MM.1S (cell line): ENCODE data around the gene SAMD4A.

Experiments used
- DNase-seq: peaks from one replicate; pipeline ENCODE4 v3.0.0-alpha.2; 2015
- H2AFZ ChIP-seq: fragments of 300-600 bp; sonication (generic); 2 replicates; pipeline ENCODE4 v1.6.0; 2016; ENCODE audit warnings: antibody characterized with exemption, low read length
- H3F3A ChIP-seq: fragments of 300-600 bp; sonication (generic); 2 replicates; pipeline ENCODE4 v1.6.1; 2016; ENCODE audit warnings: mild to moderate bottlenecking, antibody characterized with exemption, low read length, moderate library complexity, mixed read lengths; ENCODE audit not compliant: insufficient read depth
- H3K27ac ChIP-seq: fragments of 300-600 bp; sonication (generic); 2 replicates; pipeline ENCODE4 v1.5.1; 2016; ENCODE audit warnings: mild to moderate bottlenecking, low read length
- H3K27me3 ChIP-seq: fragments of 300-600 bp; sonication (generic); replicated peaks from 2 replicates; pipeline ENCODE4 v1.6.0; 2016; ENCODE audit warnings: low read length; ENCODE audit not compliant: insufficient read depth
- H3K36me3 ChIP-seq: fragments of 300-600 bp; sonication (generic); replicated peaks from 2 replicates; pipeline ENCODE4 v1.6.1; 2016; ENCODE audit warnings: mild to moderate bottlenecking, low read length, mixed read lengths; ENCODE audit not compliant: insufficient read depth
- H3K4me1 ChIP-seq: fragments of 300-600 bp; sonication (generic); 2 replicates; pipeline ENCODE4 v1.6.1; 2016; ENCODE audit warnings: low read length, mixed read lengths
- H3K4me2 ChIP-seq: fragments of 300-600 bp; sonication (generic); 2 replicates; pipeline ENCODE4 v1.6.0; 2016; ENCODE audit warnings: low read depth, low read length
- H3K4me3 ChIP-seq: fragments of 300-600 bp; sonication (generic); 2 replicates; pipeline ENCODE4 v1.5.1; 2016; ENCODE audit warnings: low read length, mixed read lengths
- H3K79me2 ChIP-seq: fragments of 300-600 bp; sonication (generic); 2 replicates; pipeline ENCODE4 v1.6.1; 2016; ENCODE audit warnings: mixed run types, low read length, mixed read lengths
- H3K9ac ChIP-seq: fragments of 300-600 bp; sonication (generic); 2 replicates; pipeline ENCODE4 v1.6.1; 2016; ENCODE audit warnings: low read length, mixed read lengths
- H3K9me2 ChIP-seq: fragments of 300-600 bp; sonication (generic); replicated peaks from 2 replicates; pipeline ENCODE4 v1.6.1; 2016; ENCODE audit warnings: mild to moderate bottlenecking, low read length, mixed read lengths; ENCODE audit not compliant: insufficient read depth
- H3K9me3 ChIP-seq: fragments of 300-600 bp; sonication (generic); replicated peaks from 2 replicates; pipeline ENCODE4 v1.6.1; 2016; ENCODE audit warnings: mild to moderate bottlenecking, low read length, mixed read lengths; ENCODE audit not compliant: insufficient read depth
- H4K20me1 ChIP-seq: fragments of 300-600 bp; sonication (generic); 2 replicates; pipeline ENCODE4 v1.6.1; 2016; ENCODE audit warnings: mild to moderate bottlenecking, low read length, moderate library complexity, mixed read lengths; ENCODE audit not compliant: insufficient read depth
- EZH2 ChIP-seq: fragments of 300-600 bp; sonication (generic); optimal IDR thresholded peaks from 2 replicates; pipeline ENCODE3; 2017; ENCODE audit warnings: low read depth, mild to moderate bottlenecking, antibody characterized with exemption, low read length, mixed read lengths
- EZH2phosphoT487 ChIP-seq: fragments of 300-600 bp; sonication (generic); IDR thresholded peaks from 2 replicates; pipeline ENCODE4 v1.6.1; 2018; ENCODE audit warnings: antibody characterized with exemption, low read length
- TF ChIP-seq, protein P1 (sequence below): fragments of 300-600 bp; sonication (generic); IDR thresholded peaks from 2 replicates; pipeline ENCODE4 v1.5.1; 2016; ENCODE audit warnings: antibody characterized with exemption, low read length, mixed read lengths

The SAMD4A gene

GRCh38 chr14:54742492-54743350, 175.8 kb downstream of the SAMD4A start:
- Histone ChIP-seq H4K20me1 (no peaks in the 10 kb centered on the region), H3K4me3 (no peak overlapping the region), H3F3A (no peaks in the 10 kb centered on the region), H3K27ac (no peak overlapping the region), H3K27me3 (no peaks in the 10 kb centered on the region), H3K9ac (no peak overlapping the region), H3K4me2 (no peak overlapping the region), H3K79me2 (no peaks in the 10 kb centered on the region), H3K9me3 (no peaks in the 10 kb centered on the region), H3K36me3 (no peaks in the 10 kb centered on the region), H2AFZ (no peak overlapping the region), H3K4me1 (no peaks in the 10 kb centered on the region), H3K9me2 (no peaks in the 10 kb centered on the region)
- DNase-seq, result no peak
- TF ChIP-seq EZH2, result no peak
- TF ChIP-seq EZH2phosphoT487, result no peak
- TF ChIP-seq, protein P1, sequence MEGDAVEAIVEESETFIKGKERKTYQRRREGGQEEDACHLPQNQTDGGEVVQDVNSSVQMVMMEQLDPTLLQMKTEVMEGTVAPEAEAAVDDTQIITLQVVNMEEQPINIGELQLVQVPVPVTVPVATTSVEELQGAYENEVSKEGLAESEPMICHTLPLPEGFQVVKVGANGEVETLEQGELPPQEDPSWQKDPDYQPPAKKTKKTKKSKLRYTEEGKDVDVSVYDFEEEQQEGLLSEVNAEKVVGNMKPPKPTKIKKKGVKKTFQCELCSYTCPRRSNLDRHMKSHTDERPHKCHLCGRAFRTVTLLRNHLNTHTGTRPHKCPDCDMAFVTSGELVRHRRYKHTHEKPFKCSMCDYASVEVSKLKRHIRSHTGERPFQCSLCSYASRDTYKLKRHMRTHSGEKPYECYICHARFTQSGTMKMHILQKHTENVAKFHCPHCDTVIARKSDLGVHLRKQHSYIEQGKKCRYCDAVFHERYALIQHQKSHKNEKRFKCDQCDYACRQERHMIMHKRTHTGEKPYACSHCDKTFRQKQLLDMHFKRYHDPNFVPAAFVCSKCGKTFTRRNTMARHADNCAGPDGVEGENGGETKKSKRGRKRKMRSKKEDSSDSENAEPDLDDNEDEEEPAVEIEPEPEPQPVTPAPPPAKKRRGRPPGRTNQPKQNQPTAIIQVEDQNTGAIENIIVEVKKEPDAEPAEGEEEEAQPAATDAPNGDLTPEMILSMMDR, result no peak

DNA sequence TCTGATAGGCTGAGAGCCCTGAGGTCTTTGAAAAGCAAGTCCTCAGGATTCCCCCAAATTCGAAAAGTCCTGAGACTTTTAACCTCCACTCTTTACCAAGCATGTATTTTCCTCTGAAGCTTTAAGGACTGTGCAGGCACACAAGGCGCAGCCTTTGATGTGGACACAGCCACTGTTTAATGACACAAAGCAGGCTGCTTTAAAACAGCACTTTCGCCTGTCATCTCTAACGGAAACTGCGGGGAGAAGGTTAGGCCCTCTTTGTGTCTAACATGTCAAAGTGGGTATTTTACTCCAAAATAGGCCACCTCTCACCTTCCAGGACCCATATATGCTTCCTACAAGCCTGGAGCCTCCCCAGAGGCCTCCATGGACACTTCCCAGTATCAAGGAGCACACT, 176.5 kb downstream of the SAMD4A start:
- H3K36me3 ChIP-seq, result no peaks in the 10 kb centered on the region
- H3K9me3 ChIP-seq, result no peaks in the 10 kb centered on the region
- H3K27ac ChIP-seq, result no peak overlapping the region
- H3K79me2 ChIP-seq, result no peaks in the 10 kb centered on the region
- H3F3A ChIP-seq, result no peaks in the 10 kb centered on the region
- H3K27me3 ChIP-seq, result no peaks in the 10 kb centered on the region
- no peaks in the 10 kb centered on the region for H3K9me2 ChIP-seq
- no peak for TF ChIP-seq EZH2
- TF ChIP-seq, protein P1, result no peak
- no peak for TF ChIP-seq EZH2phosphoT487
- no peaks in the 10 kb centered on the region for H3K4me1 ChIP-seq
- DNase-seq, result no peak
- no peaks in the 10 kb centered on the region for H4K20me1 ChIP-seq
- H2AFZ ChIP-seq, result no peak overlapping the region
- H3K4me3 ChIP-seq, result no peak overlapping the region
- no peak overlapping the region for H3K4me2 ChIP-seq
- no peak overlapping the region for H3K9ac ChIP-seq

DNA sequence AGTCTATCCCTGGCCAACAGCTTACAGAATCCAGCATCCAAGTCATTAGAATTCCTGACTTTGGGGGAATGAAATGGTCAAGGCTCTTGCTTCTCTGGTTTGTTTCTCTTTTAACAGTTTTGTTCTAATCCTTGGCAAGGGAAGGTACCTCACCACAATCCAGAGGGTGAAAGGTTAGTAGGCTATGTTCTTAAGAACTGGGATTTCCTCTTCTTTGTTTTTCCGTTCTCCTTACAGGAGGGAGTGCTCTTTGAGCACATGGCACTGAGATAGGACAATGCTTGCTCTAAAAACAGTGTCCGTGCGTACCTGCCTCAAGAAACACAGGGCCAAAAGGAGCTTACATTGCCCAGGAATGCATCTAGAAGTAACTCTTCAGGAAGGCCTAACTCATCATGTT, 179.1 kb downstream of the SAMD4A start:
- Histone ChIP-seq H4K20me1 (no peaks in the 10 kb centered on the region), H3F3A (no peaks in the 10 kb centered on the region), H3K9me3 (no peaks in the 10 kb centered on the region), H3K79me2 (no peaks in the 10 kb centered on the region), H3K9me2 (no peaks in the 10 kb centered on the region), H3K27ac (no peak overlapping the region), H3K27me3 (no peaks in the 10 kb centered on the region), H2AFZ (no peak overlapping the region), H3K4me2 (no peak overlapping the region), H3K36me3 (no peaks in the 10 kb centered on the region), H3K4me1 (no peaks in the 10 kb centered on the region), H3K9ac (no peak overlapping the region), H3K4me3 (no peak overlapping the region)
- no peak for TF ChIP-seq EZH2phosphoT487
- TF ChIP-seq, protein P1, result no peak
- no peak for TF ChIP-seq EZH2
- no peak for DNase-seq
